Measurements from ENCODE around the gene NLE1.
"Not testable (repeated sequence)": the region's sequence is repeated elsewhere in the genome, so short reads cannot be mapped to it uniquely, and the experiment has no call there.

Gene NLE1

DNA sequence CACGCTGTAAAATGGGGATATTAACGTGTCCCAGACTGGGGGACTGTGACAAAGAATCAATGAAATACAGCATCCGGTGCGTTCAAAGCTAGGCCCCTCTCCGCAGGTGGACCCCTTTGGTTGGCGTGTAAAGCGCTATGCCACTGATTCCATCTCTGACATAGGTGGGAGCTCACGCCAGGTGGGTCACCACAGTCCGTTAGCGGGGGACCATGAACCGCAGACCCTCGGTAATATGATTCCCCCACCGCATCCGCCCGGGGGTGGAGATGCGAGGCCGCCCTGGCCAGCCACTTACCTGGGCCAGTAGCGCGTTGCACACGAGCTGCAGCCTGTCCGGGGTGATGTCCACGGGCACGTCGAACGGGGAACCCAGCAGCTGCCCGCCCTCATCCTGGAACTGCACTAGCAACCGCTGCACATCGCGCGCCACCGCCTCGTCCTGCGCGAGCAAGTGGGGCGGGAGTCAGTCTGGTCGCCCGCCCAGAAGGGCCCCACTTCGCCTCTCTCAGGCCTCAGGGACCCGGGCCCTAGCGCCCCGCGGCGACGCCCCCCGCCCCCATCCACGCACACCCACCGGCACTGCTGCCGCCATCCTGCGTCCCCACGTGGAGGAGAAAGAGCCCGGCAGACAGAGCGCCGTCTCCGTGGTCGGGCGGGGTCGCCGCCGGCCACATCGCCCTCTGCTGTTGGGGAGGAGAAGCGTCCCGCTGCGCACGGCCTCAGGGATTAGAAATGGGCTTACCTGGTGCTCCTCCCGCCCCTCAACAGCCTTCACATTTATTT lies at the start of gene NLE1:
TSS of gene NLE1 (minus strand) at position 623 of the 786 bp plus-strand sequence. CDS start at position 595, 28 bp downstream.
- TF ChIP-seq POLR2A (IDR thresholded peaks at IDR 0.05; ENCODE audit: low read length) (peak; percentile 38), GATA1 (IDR thresholded peaks at IDR 0.05; ENCODE audit: low read depth, low read length) (no peak)
- peak; percentile 88 to 90 for DNase-seq

DNA sequence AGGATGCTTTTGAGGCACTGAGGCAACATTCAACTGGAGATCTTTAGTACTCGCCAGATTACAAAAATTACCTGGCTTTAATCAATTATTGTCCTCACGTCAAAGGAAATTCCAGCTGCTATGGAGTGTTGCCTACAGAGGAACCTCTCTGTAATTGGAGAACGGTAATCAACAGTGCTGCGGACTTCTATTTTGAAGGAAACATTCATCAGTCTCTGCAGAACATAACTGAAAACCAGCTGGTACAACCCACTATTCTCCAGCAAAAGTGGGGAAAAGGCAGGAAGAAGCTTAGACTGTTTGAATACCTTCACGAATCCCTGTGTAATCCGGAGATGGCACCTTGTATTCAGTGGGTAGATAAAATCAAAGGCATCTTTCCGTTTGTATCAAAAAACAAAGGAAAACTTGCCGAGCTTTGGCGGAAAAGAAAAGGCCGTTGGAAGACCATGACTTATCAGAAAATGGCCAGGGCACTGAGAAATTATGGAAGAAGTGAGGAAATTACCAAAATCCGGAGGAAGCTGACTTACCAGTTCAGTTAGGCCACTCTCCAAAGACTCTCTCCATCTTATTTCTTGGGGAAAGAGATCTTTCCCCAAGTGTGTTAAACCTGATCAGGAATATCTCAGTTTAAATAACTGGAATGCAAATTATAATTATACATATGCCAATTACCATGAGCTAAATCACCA lies 49.0 kb upstream of the NLE1 start:
- DNase-seq, result no peak
- TF ChIP-seq GATA1 (IDR thresholded peaks at IDR 0.05; ENCODE audit: low read depth, low read length), result no peak
- TF ChIP-seq POLR2A (IDR thresholded peaks at IDR 0.05; ENCODE audit: low read length), result no peak

DNA sequence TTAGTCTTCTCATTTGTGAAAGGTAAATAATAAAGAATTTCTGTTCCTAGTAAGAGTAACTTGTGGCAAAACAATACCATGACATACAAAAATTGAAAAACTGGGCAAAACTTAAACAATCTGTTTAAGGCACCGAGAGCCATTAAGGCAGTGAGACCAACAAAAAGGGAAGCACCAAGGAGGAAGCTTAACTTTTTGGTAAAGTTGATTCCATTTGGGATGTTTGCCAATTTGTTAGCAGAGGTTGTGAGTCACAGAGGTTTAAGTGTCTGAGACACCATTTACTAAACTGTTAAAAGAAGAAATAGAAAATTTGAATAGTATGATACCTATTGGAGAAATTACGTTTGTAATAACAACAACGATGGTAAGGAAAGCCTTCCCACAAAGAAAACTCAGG lies 47.2 kb upstream of the NLE1 start:
- DNase-seq, result no peak
- TF ChIP-seq POLR2A (IDR thresholded peaks at IDR 0.05; ENCODE audit: low read length) (no peak), GATA1 (IDR thresholded peaks at IDR 0.05; ENCODE audit: low read depth, low read length) (no peak)

DNA sequence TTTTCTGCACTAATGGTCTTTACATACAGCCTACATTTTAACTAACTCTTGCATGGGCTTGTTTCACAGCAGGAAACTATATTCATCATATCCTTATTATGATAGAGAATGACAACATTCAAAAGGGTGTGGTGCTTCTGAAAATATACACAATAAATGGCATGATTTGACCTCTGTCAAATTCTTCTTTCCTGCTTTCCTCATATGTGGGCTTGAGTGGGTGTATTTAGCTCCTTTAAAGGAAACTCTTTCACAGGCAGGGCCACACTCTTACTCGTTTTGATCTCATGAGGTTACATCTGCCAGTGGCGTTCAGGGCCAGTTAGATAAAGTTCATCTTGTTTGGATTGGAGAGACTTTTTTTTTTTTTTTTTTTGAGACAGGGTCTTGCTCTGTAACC lies 46.0 kb upstream of the NLE1 start:
- TF ChIP-seq GATA1 (IDR thresholded peaks at IDR 0.05; ENCODE audit: low read depth, low read length) (no peak), POLR2A (IDR thresholded peaks at IDR 0.05; ENCODE audit: low read length) (no peak)
- no peak for DNase-seq

DNA sequence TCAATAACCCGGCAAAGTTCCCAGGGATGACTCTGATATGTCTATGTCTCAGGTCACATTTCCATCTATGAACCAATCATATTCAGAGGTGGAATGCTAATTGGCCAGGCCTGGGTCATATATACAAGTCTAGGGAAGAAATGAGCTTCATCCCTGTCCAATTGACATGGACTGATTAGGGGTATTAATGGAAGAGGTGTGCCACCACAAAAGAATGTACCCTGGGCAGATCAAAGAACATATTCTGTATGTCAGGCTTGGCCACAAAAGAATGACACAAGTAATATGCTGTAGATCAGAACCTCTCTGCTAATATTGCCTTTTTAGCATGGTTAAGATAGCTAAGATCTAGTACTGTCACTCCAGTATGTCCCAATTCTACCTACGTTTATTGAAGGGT lies 45.4 kb upstream of the NLE1 start:
- no peak for TF ChIP-seq POLR2A (IDR thresholded peaks at IDR 0.05; ENCODE audit: low read length)
- no peak for TF ChIP-seq GATA1 (IDR thresholded peaks at IDR 0.05; ENCODE audit: low read depth, low read length)
- no peak for DNase-seq

DNA sequence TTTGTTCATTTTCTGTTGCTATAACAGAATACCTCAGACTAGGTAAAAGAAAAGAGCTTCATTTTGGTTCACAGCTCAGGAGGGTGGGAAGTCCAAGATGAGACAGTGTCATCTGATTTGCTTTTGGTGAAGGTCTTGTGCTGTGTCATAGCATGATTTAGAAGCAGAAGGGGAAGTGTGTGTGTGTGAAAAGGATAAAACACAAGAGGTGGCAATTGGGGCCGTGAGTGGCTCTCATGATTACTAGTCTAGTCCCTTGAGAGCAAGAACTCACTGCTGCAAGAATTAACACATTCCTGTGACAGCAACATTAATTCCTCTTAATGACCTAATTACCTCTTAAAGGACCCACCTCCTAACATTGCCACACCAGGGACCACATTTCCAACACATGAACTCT lies 43.7 kb upstream of the NLE1 start:
- TF ChIP-seq POLR2A (IDR thresholded peaks at IDR 0.05; ENCODE audit: low read length) (no peak), GATA1 (IDR thresholded peaks at IDR 0.05; ENCODE audit: low read depth, low read length) (no peak)
- no peak for DNase-seq

DNA sequence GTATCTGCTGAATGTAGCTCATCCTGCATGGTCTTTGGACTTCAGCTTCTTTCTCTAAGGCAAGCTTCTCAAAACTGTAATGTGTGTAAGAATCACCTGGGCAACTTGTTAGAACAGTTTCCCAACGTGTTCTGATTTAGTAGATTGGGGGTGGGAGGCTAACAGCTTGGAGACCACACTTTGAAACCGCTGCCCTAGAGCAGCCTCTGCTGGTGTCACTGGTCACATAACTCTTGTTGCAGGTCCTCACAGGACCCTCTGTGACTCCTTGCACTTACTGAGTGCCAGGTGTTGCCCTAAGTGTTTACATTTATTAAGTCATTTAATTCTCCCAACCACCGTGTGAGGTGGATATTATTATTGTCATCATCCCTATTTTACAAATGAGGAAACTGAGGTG lies 42.2 kb upstream of the NLE1 start:
- TF ChIP-seq GATA1 (IDR thresholded peaks at IDR 0.05; ENCODE audit: low read depth, low read length) (no peak), POLR2A (IDR thresholded peaks at IDR 0.05; ENCODE audit: low read length) (no peak)
- no peak for DNase-seq

DNA sequence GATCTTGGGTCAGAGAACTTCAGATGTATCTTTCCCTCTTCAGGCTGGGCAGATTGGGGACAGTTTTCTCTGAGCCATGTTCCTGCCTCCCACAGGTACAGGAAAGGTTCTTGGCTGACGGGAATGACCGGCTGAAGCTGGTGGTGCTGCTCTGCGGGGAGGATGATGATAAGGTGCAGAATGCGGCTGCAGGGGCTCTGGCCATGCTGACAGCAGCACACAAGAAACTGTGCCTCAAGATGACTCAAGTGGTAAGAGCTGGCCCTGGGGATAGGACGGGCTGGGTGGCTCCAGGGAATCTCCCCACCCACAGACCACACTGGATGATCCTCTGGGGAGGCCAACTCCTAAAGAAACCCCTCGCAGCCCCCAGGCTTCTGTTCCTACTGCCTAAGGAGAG lies 41.2 kb upstream of the NLE1 start:
- no peak for DNase-seq
- no peak for TF ChIP-seq GATA1 (IDR thresholded peaks at IDR 0.05; ENCODE audit: low read depth, low read length)
- TF ChIP-seq POLR2A (IDR thresholded peaks at IDR 0.05; ENCODE audit: low read length), result no peak

DNA sequence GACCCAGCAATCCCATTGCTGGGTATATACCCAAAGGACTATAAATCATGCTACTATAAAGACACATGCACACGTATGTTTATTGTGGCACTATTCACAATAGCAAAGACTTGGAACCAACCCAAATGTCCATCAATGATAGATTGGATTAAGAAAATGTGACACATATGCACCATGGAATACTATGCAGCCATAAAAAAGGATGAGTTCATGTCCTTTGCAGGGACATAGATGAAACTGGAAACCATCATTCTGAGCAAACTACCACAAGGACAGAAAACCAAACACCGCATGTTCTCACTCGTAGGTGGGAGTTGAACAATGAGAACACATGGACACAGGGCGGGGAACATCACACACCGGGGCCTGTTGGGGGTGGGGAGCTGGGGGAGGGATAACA lies 37.3 kb upstream of the NLE1 start:
- not testable (repeated sequence) for DNase-seq

DNA sequence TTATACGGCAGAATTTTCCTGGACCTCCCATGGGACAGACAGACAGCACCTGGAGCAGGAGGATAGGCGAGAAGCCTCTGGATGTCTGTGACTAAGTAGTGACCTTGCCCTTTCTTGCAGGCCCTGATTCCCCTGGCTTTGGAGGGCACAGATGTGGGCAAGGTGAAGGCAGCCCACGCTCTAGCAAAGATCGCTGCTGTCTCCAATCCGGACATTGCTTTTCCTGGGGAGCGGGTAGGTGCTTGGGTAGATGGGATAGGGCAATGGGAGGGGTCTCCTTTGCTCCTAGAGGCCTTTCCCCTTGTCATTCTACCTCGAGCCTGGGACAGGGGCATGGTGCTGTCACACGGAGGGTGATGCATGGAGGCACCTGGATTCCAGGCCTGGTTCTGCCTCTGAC lies 34.8 kb upstream of the NLE1 start:
- TF ChIP-seq POLR2A (IDR thresholded peaks at IDR 0.05; ENCODE audit: low read length) (no peak), GATA1 (IDR thresholded peaks at IDR 0.05; ENCODE audit: low read depth, low read length) (no peak)
- no peak for DNase-seq

DNA sequence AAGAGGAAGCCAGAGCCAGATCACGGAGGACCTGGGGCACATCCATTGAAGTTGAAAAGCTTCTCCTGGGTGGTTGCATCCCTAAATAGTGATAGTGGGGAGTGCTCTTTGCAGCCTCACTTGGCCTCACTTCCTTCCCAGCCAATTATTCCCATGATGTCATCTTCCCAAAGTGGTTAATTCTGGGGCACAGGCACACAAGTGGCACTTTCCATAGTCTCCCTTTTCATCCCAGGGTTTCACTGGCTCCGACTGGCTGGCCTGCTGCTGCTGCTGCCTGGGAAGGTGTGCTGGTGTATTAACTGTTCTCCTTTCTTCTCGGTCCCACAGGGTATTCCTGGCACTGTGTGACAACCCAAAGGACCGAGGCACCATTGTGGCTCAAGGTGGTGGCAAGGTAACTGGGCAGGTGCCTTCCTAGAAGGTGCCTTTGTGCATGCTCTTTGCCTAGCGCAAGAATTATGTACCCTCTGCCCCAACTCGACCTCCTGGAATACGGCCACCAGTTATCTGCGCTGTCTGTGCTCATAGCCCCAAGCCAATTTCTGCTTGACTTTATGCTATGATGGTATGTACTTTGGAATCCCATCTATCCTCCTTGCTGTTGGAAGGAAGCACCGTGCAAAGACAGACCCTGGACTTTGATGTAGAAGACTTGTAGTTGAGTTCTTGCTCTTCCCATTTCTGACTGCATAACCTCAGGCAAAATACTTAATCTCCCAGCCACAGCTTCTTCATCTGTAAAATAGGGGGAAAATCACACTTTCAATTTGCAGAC lies 33.7 kb upstream of the NLE1 start:
- DNase-seq, result no peak
- no peak for TF ChIP-seq POLR2A (IDR thresholded peaks at IDR 0.05; ENCODE audit: low read length)
- TF ChIP-seq GATA1 (IDR thresholded peaks at IDR 0.05; ENCODE audit: low read depth, low read length), result no peak

DNA sequence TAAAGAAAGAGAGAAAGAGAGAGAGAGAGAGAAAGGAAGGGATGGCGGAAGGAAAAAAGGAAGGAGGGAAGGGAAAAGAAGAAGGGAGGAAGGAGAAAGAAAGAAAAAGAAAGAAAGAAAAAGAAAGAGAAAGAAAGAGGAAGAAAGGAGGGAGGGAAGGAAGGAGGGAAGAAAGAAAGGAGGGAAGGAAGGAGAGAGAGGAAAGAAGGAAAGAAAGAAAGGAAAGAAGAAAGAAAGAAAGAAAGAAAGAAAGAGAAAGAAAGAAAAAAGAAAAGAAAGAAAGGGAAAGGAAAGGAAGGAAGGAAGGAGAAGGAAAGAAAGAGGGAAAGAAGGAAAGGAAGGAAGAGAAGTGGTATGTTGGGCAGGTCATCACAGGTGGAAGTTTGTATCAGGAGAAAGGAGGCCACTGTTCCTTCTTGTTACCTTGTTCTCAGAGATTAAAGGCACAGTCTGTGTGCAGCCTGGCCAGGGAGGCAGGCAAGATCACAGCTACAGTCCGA lies 32.8 kb upstream of the NLE1 start:
- TF ChIP-seq POLR2A (IDR thresholded peaks at IDR 0.05; ENCODE audit: low read length), result no peak
- no peak for TF ChIP-seq GATA1 (IDR thresholded peaks at IDR 0.05; ENCODE audit: low read depth, low read length)
- DNase-seq, result no peak

DNA sequence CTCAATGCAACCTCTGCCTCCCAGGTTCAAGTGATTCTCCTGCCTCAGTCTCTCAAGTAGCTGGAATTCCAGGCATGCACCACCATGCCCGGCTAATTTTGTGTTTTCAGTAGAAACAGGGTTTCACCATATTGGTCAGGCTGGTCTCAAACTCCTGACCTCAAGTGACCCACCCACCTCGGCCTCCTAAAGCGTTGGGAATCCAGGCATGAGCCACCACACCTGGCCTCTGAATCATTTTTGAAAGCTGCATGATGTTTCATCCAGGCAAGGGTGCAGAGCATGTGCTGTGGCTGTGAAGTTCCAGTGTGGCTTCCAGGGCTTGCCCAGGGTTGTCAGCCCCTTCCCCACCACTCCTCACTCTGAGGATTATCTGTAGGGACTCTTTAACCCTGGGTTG lies 30.2 kb upstream of the NLE1 start:
- not testable (repeated sequence) for DNase-seq

DNA sequence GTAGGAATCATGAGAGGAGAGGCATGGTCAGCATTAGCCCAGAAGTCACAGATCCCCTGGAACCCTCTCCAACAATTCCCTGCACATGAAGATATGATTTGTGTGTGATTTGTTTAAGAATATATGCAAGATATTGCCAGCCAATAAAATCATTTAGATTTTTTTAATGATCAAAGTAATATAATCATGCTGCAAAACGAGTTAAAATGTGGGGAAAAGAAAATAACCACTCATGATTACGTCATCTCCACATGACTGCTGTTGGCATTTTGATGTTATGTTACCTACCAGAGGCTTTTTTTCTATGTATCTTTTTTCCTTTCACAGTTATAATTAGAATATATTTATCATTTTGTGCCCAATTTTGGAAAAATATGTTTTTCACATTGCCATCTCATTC lies 29.7 kb upstream of the NLE1 start:
- TF ChIP-seq POLR2A (IDR thresholded peaks at IDR 0.05; ENCODE audit: low read length) (no peak), GATA1 (IDR thresholded peaks at IDR 0.05; ENCODE audit: low read depth, low read length) (no peak)
- DNase-seq, result no peak
